ENCODE data around the gene BPGM.

Gene BPGM

GRCh38 chr7:134710511-134710853, 63.8 kb downstream of the BPGM start:
- Histone ChIP-seq H3K27ac (ENCODE audit: low read depth, low read length, poor library complexity, severe bottlenecking) (no peak overlapping the region), H3K9ac (ENCODE audit: low read length) (no peak overlapping the region), H4K20me1 (ENCODE audit: insufficient read depth, low read length) (no peaks in the 10 kb centered on the region), H3K4me2 (ENCODE audit: low read length) (no peak overlapping the region), H3K4me3 (ENCODE audit: low read depth, low read length, poor library complexity, severe bottlenecking) (no peak overlapping the region), H2AFZ (ENCODE audit: low read length) (no peak overlapping the region), H3K4me1 (ENCODE audit: insufficient read depth, low read length, severe bottlenecking) (no peaks in the 10 kb centered on the region), H3K9me3 (ENCODE audit: low read length) (no peaks in the 10 kb centered on the region), H3K36me3 (ENCODE audit: insufficient read depth, low read length) (no peaks in the 10 kb centered on the region), H3K9me2 (ENCODE audit: low read depth, low read length) (no peaks in the 10 kb centered on the region), H3K79me2 (ENCODE audit: insufficient read depth, low read length) (no peaks in the 10 kb centered on the region), H3K27me3 (ENCODE audit: insufficient read depth, low read length) (no peaks in the 10 kb centered on the region), H3F3A (ENCODE audit: insufficient read depth, low read length) (no peaks in the 10 kb centered on the region)
- TF ChIP-seq CTCF (IDR thresholded peaks at IDR 0.05; ENCODE audit: low read length) (no peak), EZH2 (IDR thresholded peaks at IDR 0.05; ENCODE audit: borderline replicate concordance, low read length) (no peak)

DNA sequence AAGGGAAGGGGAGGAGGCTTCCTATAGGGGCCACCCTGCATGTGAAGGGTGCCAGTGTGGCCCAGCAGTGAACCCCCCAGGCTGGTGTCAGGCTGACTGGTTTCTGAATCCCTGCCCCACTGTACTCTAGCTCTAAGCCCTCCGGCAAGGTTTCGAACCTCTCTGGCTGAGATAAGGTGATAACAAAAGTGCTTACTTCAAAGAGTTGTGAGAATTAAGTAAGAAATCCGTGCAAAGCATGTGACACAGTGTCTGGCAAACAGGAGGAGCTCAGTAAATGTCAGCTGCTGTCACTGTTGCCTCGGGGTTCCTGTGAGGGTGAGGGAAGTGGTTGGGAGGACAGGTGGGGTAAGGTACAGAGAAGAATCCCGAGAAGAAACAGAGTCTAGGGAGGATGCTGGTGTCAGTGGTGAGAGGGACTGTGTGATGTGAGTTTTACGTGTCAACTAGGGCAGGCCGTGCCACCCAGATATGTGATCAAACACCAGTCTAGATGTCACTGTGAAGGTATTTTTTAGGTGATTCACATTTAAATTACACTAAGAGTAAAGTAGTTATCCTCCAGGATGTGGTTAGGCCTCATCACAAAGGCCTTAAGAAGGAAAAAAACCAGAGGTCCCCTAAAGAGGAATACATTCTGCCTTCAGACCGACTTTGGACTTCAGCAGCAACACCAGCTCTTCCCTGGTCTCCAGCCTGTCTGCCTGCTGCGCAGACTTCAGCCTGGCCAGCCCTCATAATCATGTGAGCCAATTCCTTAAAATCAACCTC, 64.4 kb downstream of the BPGM start:
- Histone ChIP-seq H3K79me2 (ENCODE audit: insufficient read depth, low read length) (no peaks in the 10 kb centered on the region), H3K36me3 (ENCODE audit: insufficient read depth, low read length) (no peaks in the 10 kb centered on the region), H3K27ac (ENCODE audit: low read depth, low read length, poor library complexity, severe bottlenecking) (no peak overlapping the region), H3K27me3 (ENCODE audit: insufficient read depth, low read length) (no peaks in the 10 kb centered on the region), H3F3A (ENCODE audit: insufficient read depth, low read length) (no peaks in the 10 kb centered on the region), H3K4me2 (ENCODE audit: low read length) (no peak overlapping the region), H2AFZ (ENCODE audit: low read length) (no peak overlapping the region), H3K9me2 (ENCODE audit: low read depth, low read length) (no peaks in the 10 kb centered on the region), H3K9me3 (ENCODE audit: low read length) (no peaks in the 10 kb centered on the region), H3K4me3 (ENCODE audit: low read depth, low read length, poor library complexity, severe bottlenecking) (no peak overlapping the region), H3K9ac (ENCODE audit: low read length) (no peak overlapping the region), H4K20me1 (ENCODE audit: insufficient read depth, low read length) (no peaks in the 10 kb centered on the region), H3K4me1 (ENCODE audit: insufficient read depth, low read length, severe bottlenecking) (no peaks in the 10 kb centered on the region)
- TF ChIP-seq CTCF (IDR thresholded peaks at IDR 0.05; ENCODE audit: low read length) = no peak
- TF ChIP-seq EZH2 (IDR thresholded peaks at IDR 0.05; ENCODE audit: borderline replicate concordance, low read length) = no peak

GRCh38 chr7:134712196-134712595, 65.5 kb downstream of the BPGM start:
- no peak overlapping the region for H3K27ac ChIP-seq (ENCODE audit: low read depth, low read length, poor library complexity, severe bottlenecking)
- no peaks in the 10 kb centered on the region for H4K20me1 ChIP-seq (ENCODE audit: insufficient read depth, low read length)
- H3F3A ChIP-seq (ENCODE audit: insufficient read depth, low read length) = no peaks in the 10 kb centered on the region
- H3K79me2 ChIP-seq (ENCODE audit: insufficient read depth, low read length) = no peaks in the 10 kb centered on the region
- H3K4me3 ChIP-seq (ENCODE audit: low read depth, low read length, poor library complexity, severe bottlenecking) = no peak overlapping the region
- H3K27me3 ChIP-seq (ENCODE audit: insufficient read depth, low read length) = no peaks in the 10 kb centered on the region
- no peak overlapping the region for H3K4me2 ChIP-seq (ENCODE audit: low read length)
- H3K9me3 ChIP-seq (ENCODE audit: low read length) = no peaks in the 10 kb centered on the region
- no peaks in the 10 kb centered on the region for H3K9me2 ChIP-seq (ENCODE audit: low read depth, low read length)
- H2AFZ ChIP-seq (ENCODE audit: low read length) = no peak overlapping the region
- no peak for TF ChIP-seq CTCF (IDR thresholded peaks at IDR 0.05; ENCODE audit: low read length)
- no peak for TF ChIP-seq EZH2 (IDR thresholded peaks at IDR 0.05; ENCODE audit: borderline replicate concordance, low read length)
- no peaks in the 10 kb centered on the region for H3K4me1 ChIP-seq (ENCODE audit: insufficient read depth, low read length, severe bottlenecking)
- H3K36me3 ChIP-seq (ENCODE audit: insufficient read depth, low read length) = no peaks in the 10 kb centered on the region
- no peak overlapping the region for H3K9ac ChIP-seq (ENCODE audit: low read length)
